HT-29 (cell line): Measurements from ENCODE around the gene MSH6. TPM values are rescaled to one million over a fixed set of nuclear protein-coding genes. Genes with fewer than 3 reads are reported as not detected.
"Not testable (repeated sequence)": the region's sequence is repeated elsewhere in the genome, so short reads cannot be mapped to it uniquely, and the experiment has no call there.

ENCODE experiments used
- DNase-seq: peaks from one replicate; pipeline ENCODE4 v3.0.0-alpha.2; 2015; ENCODE audit warnings: low spot score
- small RNA-seq: library from RNA; depleted of rRNA; stranded (forward); fragments of <200 nt; gene quantifications from one replicate; pipeline ENCODE3, GENCODE V24; 2014
- total RNA-seq: library from RNA; depleted of rRNA; stranded (reverse); fragments of >200 nt; shearing (Covaris generic); gene quantifications from 2 replicates; pipeline ENCODE4 v1.2.3, GENCODE V29; 2014; rRNA removed

The MSH6 gene
- total RNA-seq, 1 experiment from 2014 or later, result 40.3 TPM

DNA sequence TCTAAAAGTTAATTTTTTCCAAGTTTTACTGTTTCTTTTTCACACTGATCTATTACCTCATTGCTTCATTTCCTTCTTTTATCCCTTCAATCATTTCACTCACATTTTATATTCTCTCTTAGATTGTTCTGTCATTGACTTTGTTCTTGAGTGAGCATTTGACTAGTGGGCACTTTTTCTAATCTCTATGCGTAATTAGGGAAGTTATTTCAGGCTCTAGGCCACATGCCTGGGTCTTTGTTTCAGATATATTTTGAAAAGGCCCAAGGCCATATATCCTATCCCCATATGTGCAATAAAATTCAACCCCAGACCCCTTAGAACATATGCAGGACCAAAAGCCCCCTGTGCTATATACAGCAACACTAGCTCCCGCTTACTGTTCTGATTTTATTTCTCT, 61.2 kb downstream of the MSH6 start:
- no peak for DNase-seq

DNA sequence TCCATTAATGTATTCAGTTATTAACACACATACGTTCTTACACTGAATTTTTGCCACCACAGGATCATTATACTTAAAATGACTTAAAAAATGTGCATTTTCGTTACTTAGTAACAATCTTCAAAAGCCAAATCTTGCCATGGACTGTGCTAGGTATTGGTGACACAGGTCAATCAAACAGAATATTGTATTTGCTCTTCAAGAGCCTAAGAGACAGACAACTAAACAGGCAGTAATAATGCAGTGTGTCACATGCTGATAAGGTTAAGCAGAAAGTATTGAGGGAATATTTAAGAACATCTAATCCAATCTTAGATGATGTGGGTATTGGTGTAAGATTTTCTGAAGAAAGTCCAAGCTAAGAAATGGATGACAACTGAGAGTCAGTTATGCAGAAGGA, 66.4 kb downstream of the MSH6 start:
- DNase-seq, result no peak

- no peak for DNase-seq
Measured at GRCh38 chr2:47850198-47850597, 67.3 kb downstream of the MSH6 start.

DNA sequence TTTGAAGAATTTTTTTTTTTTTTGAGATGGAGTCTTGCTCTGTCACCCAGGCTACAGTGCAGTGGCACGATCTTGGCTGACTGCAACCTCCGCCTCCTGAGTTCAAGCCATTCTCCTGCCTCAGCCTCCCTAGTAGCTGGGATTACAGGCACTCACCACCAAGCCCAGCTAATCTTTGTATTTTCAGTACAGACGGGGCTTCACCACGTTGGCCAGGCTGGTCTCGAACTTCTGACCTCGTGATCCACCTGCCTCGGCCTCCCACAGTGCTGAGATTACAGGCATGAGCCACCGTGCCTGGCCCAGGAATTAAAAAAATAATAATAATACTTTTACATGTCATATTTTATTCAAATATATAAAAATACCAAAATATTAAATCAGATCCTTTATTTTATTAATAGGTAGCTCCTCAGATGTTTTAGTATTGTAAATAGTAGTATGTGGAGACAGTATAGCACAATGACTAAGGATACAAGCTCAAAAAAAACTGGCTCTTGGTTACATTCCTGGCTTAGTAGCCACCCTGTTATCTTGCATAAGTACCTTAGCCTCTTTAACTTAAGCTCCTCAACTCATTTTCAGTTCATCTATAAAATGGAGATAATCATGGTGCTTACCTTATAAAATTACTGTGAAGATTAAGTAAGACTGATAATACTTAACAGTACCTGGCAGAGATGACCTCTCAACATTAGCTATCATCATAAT, 70.3 kb downstream of the MSH6 start:
- not testable (repeated sequence) for DNase-seq

Small RNAs within 50 kb of the gene (small RNA-seq; reads per million reads assigned to genes)
- not detected for gene RF00026
- not detected for gene RPL36AP15

Other genes with a start within 250 kb of the MSH6 start
- not detected in 2 replicates for gene KCNK12, start 212.2 kb upstream of the MSH6 start, total RNA-seq
- 12.0 and 22.8 TPM in 2 replicates for gene FBXO11, start 123.4 kb downstream of the MSH6 start, total RNA-seq